WTC11 (cell line): ENCODE results near the gene PLAGL1. TPM values are rescaled to one million over a fixed set of nuclear protein-coding genes. Genes with fewer than 3 reads are reported as not detected.

Source experiments
- ATAC-seq: fragments of 200-7000 bp; cut with Tn5 transposase; 2 replicates; pipeline ENCODE4 v1.10.0; 2021; ENCODE audit warnings: mild to moderate bottlenecking, moderate library complexity
- CTCF ChIA-PET: fragments of 300-600 bp; sonication (Branson Sonifier 250); formaldehyde crosslinking; loops from one replicate; lab custom pipeline; 2021; ENCODE audit warnings: antibody characterized with exemption; lab: Charles Lee
- POLR2A ChIA-PET: fragments of 350-600 bp; sonication (Branson Sonifier 250); formaldehyde crosslinking; loops from one replicate; lab custom pipeline; 2021; ENCODE audit warnings: antibody characterized with exemption; lab: Charles Lee
- DNase-seq: peaks from one replicate; pipeline ENCODE4 v3.0.0; 2021; ENCODE audit warnings: low spot score
- H3K27ac Mint-ChIP-seq: 2 replicates; pipeline ENCODE4 v1.8.0; 2021; ENCODE audit warnings: mixed read lengths
- H3K27me3 Mint-ChIP-seq: 2 replicates; pipeline ENCODE4 v1.8.0; 2021; ENCODE audit warnings: low read depth, mild to moderate bottlenecking, moderate library complexity, mixed read lengths
- H3K36me3 Mint-ChIP-seq: 2 replicates; pipeline ENCODE4 v1.8.0; 2021; ENCODE audit warnings: mixed read lengths
- H3K4me1 Mint-ChIP-seq: 2 replicates; pipeline ENCODE4 v1.8.0; 2022; ENCODE audit warnings: mixed read lengths
- H3K4me3 Mint-ChIP-seq: 2 replicates; pipeline ENCODE4 v1.8.0; 2021; ENCODE audit warnings: mild to moderate bottlenecking, moderate library complexity, mixed read lengths
- H3K9me3 Mint-ChIP-seq: 2 replicates; pipeline ENCODE4 v1.8.0; 2021; ENCODE audit warnings: mixed read lengths
- AFF4 ChIP-seq: sonication (generic); formaldehyde crosslinking; IDR thresholded peaks from 2 replicates; pipeline ENCODE4 v1.8.1; 2023; ENCODE audit warnings: mild to moderate bottlenecking, missing genetic modification reagents, borderline replicate concordance
- AR ChIP-seq: fragments of 250-450 bp; sonication (Bioruptor Pico); IDR thresholded peaks from 2 replicates; pipeline ENCODE4 v1.9.0; 2021; ENCODE audit warnings: mild to moderate bottlenecking
- ATF2 ChIP-seq: sonication (generic); formaldehyde crosslinking; IDR thresholded peaks from 2 replicates; pipeline ENCODE4 v1.8.1; 2022; ENCODE audit warnings: low read depth, missing genetic modification reagents, borderline replicate concordance
- CBFB ChIP-seq: sonication (generic); formaldehyde crosslinking; IDR thresholded peaks from 2 replicates; pipeline ENCODE4 v1.8.1; 2022; ENCODE audit warnings: mild to moderate bottlenecking, low read depth, missing genetic modification reagents
- CREM ChIP-seq: sonication (generic); formaldehyde crosslinking; IDR thresholded peaks from 2 replicates; pipeline ENCODE4 v1.8.1; 2022; ENCODE audit warnings: mild to moderate bottlenecking, missing genetic modification reagents, moderate library complexity
- CTCF ChIP-seq: fragments of 200-600 bp; IDR thresholded peaks from 2 replicates; pipeline ENCODE4 v1.8.0; 2022; ENCODE audit warnings: antibody characterized with exemption
- E2F5 ChIP-seq: sonication (generic); formaldehyde crosslinking; IDR thresholded peaks from 2 replicates; pipeline ENCODE4 v1.8.1; 2022; ENCODE audit warnings: mild to moderate bottlenecking, moderate library complexity, missing genetic modification reagents
- ERG ChIP-seq: fragments of 250-450 bp; sonication (Bioruptor Pico); IDR thresholded peaks from 2 replicates; pipeline ENCODE4 v1.8.0; 2021; ENCODE audit warnings: mild to moderate bottlenecking
- NR1H2 ChIP-seq: sonication (generic); formaldehyde crosslinking; IDR thresholded peaks from 2 replicates; pipeline ENCODE4 v1.9.0; 2021; ENCODE audit warnings: mild to moderate bottlenecking, moderate library complexity, missing genetic modification reagents
- NR2C2 ChIP-seq: sonication (generic); formaldehyde crosslinking; IDR thresholded peaks from 2 replicates; pipeline ENCODE4 v1.8.0; 2022; ENCODE audit warnings: mild to moderate bottlenecking, missing genetic modification reagents
- NR3C1 ChIP-seq: sonication (generic); formaldehyde crosslinking; conservative IDR thresholded peaks from 2 replicates; pipeline ENCODE4 v1.8.1; 2023; ENCODE audit warnings: low read depth, mild to moderate bottlenecking, missing genetic modification reagents
- SMAD4 ChIP-seq: sonication (generic); formaldehyde crosslinking; IDR thresholded peaks from 2 replicates; pipeline ENCODE4 v1.8.0; 2022; ENCODE audit warnings: mild to moderate bottlenecking, missing genetic modification reagents
- TP53 ChIP-seq: sonication (generic); formaldehyde crosslinking; IDR thresholded peaks from 2 replicates; pipeline ENCODE4 v1.8.1; 2023; ENCODE audit warnings: mild to moderate bottlenecking, missing genetic modification reagents
- USF1 ChIP-seq: sonication (generic); formaldehyde crosslinking; IDR thresholded peaks from 2 replicates; pipeline ENCODE4 v1.8.0; 2022; ENCODE audit warnings: mild to moderate bottlenecking, missing genetic modification reagents
- ZNF121 ChIP-seq: sonication (generic); formaldehyde crosslinking; IDR thresholded peaks from 2 replicates; pipeline ENCODE4 v1.8.0; 2023; ENCODE audit warnings: missing genetic modification reagents
- ZNF138 ChIP-seq: sonication (generic); formaldehyde crosslinking; conservative IDR thresholded peaks from 2 replicates; pipeline ENCODE4 v1.8.1; 2022; ENCODE audit warnings: mild to moderate bottlenecking, moderate library complexity, missing genetic modification reagents
- ZNF416 ChIP-seq: fragments of 250-450 bp; sonication (Bioruptor Pico); IDR thresholded peaks from 2 replicates; pipeline ENCODE4 v1.9.0; 2021; ENCODE audit warnings: mild to moderate bottlenecking, inconsistent platforms
- total RNA-seq: library from RNA; stranded (reverse); gene quantifications from 3 replicates; pipeline ENCODE4 v1.2.3, GENCODE V29; 2021

PLAGL1 gene
- total RNA-seq, 1 experiment from 2014 or later: 1.6 TPM

- no peak for TF ChIP-seq CTCF
- TF ChIP-seq CBFB (CRISPR knock-in tag): no peak
- no peak for TF ChIP-seq NR3C1 (CRISPR knock-in tag)
- TF ChIP-seq AFF4: no peak
- no peak for TF ChIP-seq TP53
- TF ChIP-seq USF1 (CRISPR knock-in tag): no peak
Measured at GRCh38 chr6:143980921-143981320, 27.1 kb downstream of the PLAGL1 start (continued).

GRCh38 chr6:143976806-143977349 is 31.2 kb downstream of the PLAGL1 start:
- ChIA-PET POLR2A (no interaction called here), CTCF (interaction anchor here (1.7 kb wide), 2 partner anchors 35 to 37 kb away, joined by 5 read pairs; no protein-coding TSS in a partner anchor)
- Mint-ChIP-seq H3K4me1 (peaks cover 40% of the 10 kb centered on the region), H3K9me3 (peaks cover 8% of the 10 kb centered on the region), H3K27me3 (peaks cover 75% of the 10 kb centered on the region), H3K27ac (no peak overlapping the region), H3K4me3 (no peak overlapping the region), H3K36me3 (no peaks in the 10 kb centered on the region; the same call in 1 of the 2 replicates)
- no peak for DNase-seq
- ATAC-seq: no peak
- no peak for TF ChIP-seq ATF2
- no peak for TF ChIP-seq E2F5 (CRISPR knock-in tag)
- no peak for TF ChIP-seq ZNF138 (CRISPR knock-in tag)
- no peak for TF ChIP-seq CREM (CRISPR knock-in tag)
- no peak for TF ChIP-seq ZNF121 (CRISPR knock-in tag)
- no peak for TF ChIP-seq NR1H2 (CRISPR knock-in tag)
- no peak for TF ChIP-seq ZNF416
- no peak for TF ChIP-seq AR (CRISPR knock-in tag)
- no peak for TF ChIP-seq NR2C2 (CRISPR knock-in tag)
- no peak for TF ChIP-seq ERG (CRISPR knock-in tag)
- no peak for TF ChIP-seq SMAD4 (CRISPR knock-in tag)
